G401.6 (cell line): Measurements from ENCODE around the gene KCNMA1.

Source experiments
- FAIRE-seq: peaks from 2 replicates; lab custom pipeline; 2012; peaks lifted over from hg19 to GRCh38; lab: Jason Lieb, UNC

KCNMA1 gene

GRCh38 chr10:77633376-77633775 lies 4.2 kb downstream of the KCNMA1 start:
- no peak for FAIRE-seq

GRCh38 chr10:77631241-77631640 lies 6.4 kb downstream of the KCNMA1 start:
- no peak for FAIRE-seq

- FAIRE-seq = no peak
These were observed 7.1 kb downstream of the KCNMA1 start for GRCh38 chr10:77630507-77630848.

GRCh38 chr10:77629775-77630506 lies 7.7 kb downstream of the KCNMA1 start:
- no peak for FAIRE-seq

GRCh38 chr10:77628906-77629730 lies 8.5 kb downstream of the KCNMA1 start:
- no peak for FAIRE-seq

GRCh38 chr10:77626266-77626935 lies 11.2 kb downstream of the KCNMA1 start:
- no peak for FAIRE-seq

GRCh38 chr10:77625379-77625778 lies 12.2 kb downstream of the KCNMA1 start:
- no peak for FAIRE-seq

GRCh38 chr10:77622889-77623291 lies 14.7 kb downstream of the KCNMA1 start:
- no peak for FAIRE-seq

- FAIRE-seq = no peak
These were observed 16.9 kb downstream of the KCNMA1 start for GRCh38 chr10:77620731-77621130.

- no peak for FAIRE-seq
These were observed 17.5 kb downstream of the KCNMA1 start for GRCh38 chr10:77619964-77620703.

GRCh38 chr10:77618117-77618516 lies 19.5 kb downstream of the KCNMA1 start:
- no peak for FAIRE-seq

- no peak for FAIRE-seq
These were observed 20.8 kb downstream of the KCNMA1 start for GRCh38 chr10:77616766-77617165.

GRCh38 chr10:77614778-77615625 lies 22.6 kb downstream of the KCNMA1 start:
- FAIRE-seq = no peak

GRCh38 chr10:77613476-77614130 lies 24.0 kb downstream of the KCNMA1 start:
- no peak for FAIRE-seq

- FAIRE-seq = no peak
These were observed 25.9 kb downstream of the KCNMA1 start for GRCh38 chr10:77611670-77612069.

- FAIRE-seq = no peak
These were observed 26.4 kb downstream of the KCNMA1 start for GRCh38 chr10:77611221-77611620.

- no peak for FAIRE-seq
These were observed 27.8 kb downstream of the KCNMA1 start for GRCh38 chr10:77609781-77610272.

- no peak for FAIRE-seq
These were observed 29.3 kb downstream of the KCNMA1 start for GRCh38 chr10:77608281-77608680.

GRCh38 chr10:77606751-77607150 lies 30.9 kb downstream of the KCNMA1 start:
- FAIRE-seq = no peak

- no peak for FAIRE-seq
These were observed 32.1 kb downstream of the KCNMA1 start for GRCh38 chr10:77605466-77605865.

- no peak for FAIRE-seq
These were observed 32.7 kb downstream of the KCNMA1 start for GRCh38 chr10:77604941-77605351.
